K562 (cell line): Measurements from ENCODE around the gene CPHXL2. TPM values are rescaled to one million over a fixed set of nuclear protein-coding genes. Genes with fewer than 3 reads are reported as not detected.

Experiments used
- C11orf30 ChIP-seq: fragments of 450-650 bp; IDR thresholded peaks from 2 replicates; pipeline ENCODE4 v1.6.1; 2016; ENCODE audit warnings: low read depth, mild to moderate bottlenecking
- CREB3 ChIP-seq: fragments of 450-650 bp; conservative IDR thresholded peaks from 2 replicates; pipeline ENCODE4 v1.6.1; 2016; ENCODE audit warnings: missing genetic modification characterization, low read depth, mild to moderate bottlenecking, missing compliant biosample characterization, moderate library complexity
- EP300 ChIP-seq: IDR thresholded peaks from 2 replicates; pipeline ENCODE4 v1.6.1; 2012; ENCODE audit warnings: low read length, improper control_type of control experiment
- ERF ChIP-seq: fragments of 450-650 bp; formaldehyde crosslinking; IDR thresholded peaks from 2 replicates; pipeline ENCODE4 v1.4.0; 2020; ENCODE audit warnings: mild to moderate bottlenecking, mixed read lengths
- FOXA3 ChIP-seq, 2 experiments: fragments of 450-650 bp in 1 of 2; sonication (generic) in 1 of 2; formaldehyde crosslinking; IDR thresholded peaks in 1 of 2; conservative IDR thresholded peaks in 1 of 2; 2 replicates each; pipeline versions ENCODE4 v1.4.0 to v1.8.0; 2020 to 2022; ENCODE audit warnings: mild to moderate bottlenecking in 2 of 2, missing genetic modification reagents in 1 of 2
- HIVEP1 ChIP-seq: fragments of 250-450 bp; sonication (Bioruptor Pico); IDR thresholded peaks from 2 replicates; pipeline ENCODE4 v1.4.0; 2020; ENCODE audit warnings: mild to moderate bottlenecking
- KLF10 ChIP-seq: fragments of 250-450 bp; sonication (Bioruptor Pico); IDR thresholded peaks from 2 replicates; pipeline ENCODE4 v1.6.1; 2021; ENCODE audit warnings: matching md5 sums
- MED1 ChIP-seq: sonication (generic); formaldehyde crosslinking; IDR thresholded peaks from 2 replicates; pipeline ENCODE4 v1.8.1; 2023; ENCODE audit warnings: missing genetic modification reagents, borderline replicate concordance
- NR2C2 ChIP-seq, 2 experiments: fragments of 200-800 bp in 1 of 2; sonication (Bioruptor generic) in 1 of 2; sonication (generic) in 1 of 2; formaldehyde crosslinking in 1 of 2; IDR thresholded peaks; 2 replicates each; pipeline versions ENCODE4 v1.6.1 to v1.8.0; 2016 to 2022; ENCODE audit warnings: mild to moderate bottlenecking in 1 of 2, missing compliant biosample characterization in 1 of 2, missing genetic modification characterization in 1 of 2, missing genetic modification reagents in 1 of 2
- POLR2A ChIP-seq: fragments of 450-650 bp; conservative IDR thresholded peaks from 2 replicates; pipeline ENCODE4 v1.6.1; 2016
- POLR2G ChIP-seq: fragments of 200-400 bp; formaldehyde crosslinking; IDR thresholded peaks from 2 replicates; pipeline ENCODE4 v1.6.1; 2017; ENCODE audit warnings: low read depth, mild to moderate bottlenecking, antibody characterized with exemption, low read length, moderate library complexity
- RBM34 ChIP-seq: fragments of 200-400 bp; formaldehyde crosslinking; IDR thresholded peaks from 2 replicates; pipeline ENCODE4 v1.6.1; 2018; ENCODE audit warnings: low read length, borderline replicate concordance; ENCODE audit not compliant: insufficient read depth
- RFX5 ChIP-seq: IDR thresholded peaks from 2 replicates; pipeline ENCODE4 v1.6.1; 2011; ENCODE audit warnings: low read depth, mild to moderate bottlenecking, improper control_type of control experiment, low read length
- SMAD4 ChIP-seq: fragments of 250-450 bp; sonication (Bioruptor Pico); conservative IDR thresholded peaks from 2 replicates; pipeline ENCODE4 v1.8.0; 2021; ENCODE audit warnings: inconsistent platforms, mild to moderate bottlenecking, moderate library complexity
- VEZF1 ChIP-seq: fragments of 200-800 bp; sonication (Bioruptor generic); IDR thresholded peaks from 2 replicates; pipeline ENCODE4 v1.6.1; 2017; ENCODE audit warnings: missing genetic modification characterization, missing compliant biosample characterization
- ZNF124 ChIP-seq: sonication (generic); formaldehyde crosslinking; IDR thresholded peaks from 2 replicates; pipeline ENCODE4 v1.8.1; 2022; ENCODE audit warnings: missing genetic modification reagents
- ZNF717 ChIP-seq: fragments of 250-450 bp; sonication (Bioruptor Pico); IDR thresholded peaks from 2 replicates; pipeline ENCODE4 v1.5.0; 2021
- polyA plus RNA-seq, 8 experiments: library from polyadenylated mRNA; depleted of rRNA in 4 of 8; stranded (reverse) in 5 of 8; unstranded in 3 of 8; fragments of >200 nt; fragmentation: Nextera tagmentation in 2 of 8; fragmentation: Illumina TruSeq in 1 of 8; extraction: Ambion mirVana in 2 of 8; extraction: Trizol in 1 of 8; gene quantifications; 2 replicates each; pipeline versions ENCODE4 v1.2.1 to v1.2.3, GENCODE V29; 2011 to 2014; ENCODE audit warnings: inconsistent platforms in 1 of 8, missing spikeins in 1 of 8
- total RNA-seq, 7 experiments: library from RNA; depleted of rRNA in 6 of 7; stranded (reverse); fragments of >200 nt in 6 of 7; fragmentation: Illumina TruSeq in 2 of 7; extraction: Trizol in 2 of 7; gene quantifications; 2 replicates each; pipeline versions ENCODE4 v1.2.1 to v1.2.3, GENCODE V29; 2011 to 2021; ENCODE audit warnings: low replicate concordance in 1 of 7
- TF ChIP-seq, protein P1 (sequence below): fragments of 150-350 bp; conservative IDR thresholded peaks from 2 replicates; pipeline ENCODE4 v1.6.1; 2014; ENCODE audit warnings: low read length
- TF ChIP-seq, protein P2 (sequence below), 2 experiments: IDR thresholded peaks in 1 of 2; conservative IDR thresholded peaks in 1 of 2; 2 replicates each; pipeline ENCODE4 v1.6.1; 2016; ENCODE audit warnings: low read depth in 2 of 2, mild to moderate bottlenecking in 1 of 2, missing compliant biosample characterization in 1 of 2, missing genetic modification characterization in 1 of 2, moderate library complexity in 1 of 2

Gene CPHXL2
- total and polyA plus RNA-seq, 9 of the 15 experiments (the other 6 are each of a cell fraction or from before 2014, with no cell fraction given) = not detected

DNA sequence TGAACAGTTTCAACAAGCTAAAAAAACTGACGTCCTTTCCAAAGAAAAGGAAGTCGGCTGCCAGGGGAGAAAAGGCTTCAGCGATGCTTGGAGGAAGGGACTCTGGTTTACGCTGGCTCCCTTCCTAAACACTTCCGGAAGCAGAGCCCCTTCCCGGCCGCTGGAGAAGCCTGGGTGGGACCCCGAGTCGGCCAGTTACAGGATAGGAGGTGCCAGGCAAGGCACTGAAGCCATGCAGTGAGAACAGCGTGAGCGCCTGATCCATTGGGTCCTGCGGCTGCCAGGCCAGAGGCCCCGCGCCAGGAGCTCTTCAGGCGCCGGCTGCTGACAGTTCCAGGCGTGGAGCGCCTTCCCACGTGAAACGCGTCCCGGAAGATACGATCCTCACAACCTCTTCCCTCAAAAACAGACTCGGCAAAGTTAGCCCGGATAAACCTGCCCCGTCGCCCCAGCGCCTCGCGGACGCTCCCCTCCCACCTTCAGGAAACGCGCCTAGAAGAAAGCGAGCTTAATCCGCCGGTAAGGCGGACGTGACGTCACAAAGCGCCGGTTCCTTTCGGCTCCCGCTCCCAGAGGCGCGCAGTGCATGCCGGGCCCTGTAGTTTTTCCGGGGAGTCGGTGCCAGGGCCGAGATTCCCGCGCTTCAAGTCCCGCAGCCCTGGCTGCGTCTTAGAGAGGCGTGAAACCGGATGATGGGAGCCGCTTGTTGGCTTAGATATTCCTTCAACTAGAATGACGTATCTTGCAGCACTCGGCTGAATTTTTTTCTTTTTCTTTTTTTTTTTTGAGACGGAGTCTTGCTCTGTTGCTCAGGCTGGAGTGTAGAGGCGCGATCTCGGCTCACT lies 53.8 kb downstream of the CPHXL2 start, which contains the start of gene ADAT1 (continued):
- TF ChIP-seq SMAD4 (CRISPR knock-in tag) (peak; percentile 56; the same call in 1 of the 2 replicates), POLR2A (peak; percentile 92), FOXA3 (CRISPR knock-in tag; conservative IDR thresholded peaks at IDR 0.05 in 1 of 2, IDR thresholded peaks at IDR 0.05 in 1 of 2) (0 out of 4 replicates have a peak, but pooled peaks of 1 of the 2 experiments have one; percentile 50), ZNF124 (no peak), KLF10 (CRISPR knock-in tag) (no peak), EP300 (no peak; the same call in 1 of the 2 replicates), RFX5 (peak; percentile 62; the same call in 1 of the 2 replicates), NR2C2 (CRISPR knock-in tag; IDR thresholded peaks at IDR 0.05) (no peak), NR2C2 (tag; IDR thresholded peaks at IDR 0.05) (peak; percentile 78), POLR2G (peak; percentile 94), VEZF1 (no peak), RBM34 (no peak), CREB3 (tag) (no peak), MED1 (CRISPR knock-in tag) (no peak), ZNF717 (CRISPR knock-in tag) (no peak), HIVEP1 (CRISPR knock-in tag) (no peak), C11orf30 (peak; percentile 67; the same call in 1 of the 2 replicates), ERF (CRISPR knock-in tag) (0 out of 2 replicates have a peak, but pooled peaks have one; percentile 15)
- TF ChIP-seq, protein P1, sequence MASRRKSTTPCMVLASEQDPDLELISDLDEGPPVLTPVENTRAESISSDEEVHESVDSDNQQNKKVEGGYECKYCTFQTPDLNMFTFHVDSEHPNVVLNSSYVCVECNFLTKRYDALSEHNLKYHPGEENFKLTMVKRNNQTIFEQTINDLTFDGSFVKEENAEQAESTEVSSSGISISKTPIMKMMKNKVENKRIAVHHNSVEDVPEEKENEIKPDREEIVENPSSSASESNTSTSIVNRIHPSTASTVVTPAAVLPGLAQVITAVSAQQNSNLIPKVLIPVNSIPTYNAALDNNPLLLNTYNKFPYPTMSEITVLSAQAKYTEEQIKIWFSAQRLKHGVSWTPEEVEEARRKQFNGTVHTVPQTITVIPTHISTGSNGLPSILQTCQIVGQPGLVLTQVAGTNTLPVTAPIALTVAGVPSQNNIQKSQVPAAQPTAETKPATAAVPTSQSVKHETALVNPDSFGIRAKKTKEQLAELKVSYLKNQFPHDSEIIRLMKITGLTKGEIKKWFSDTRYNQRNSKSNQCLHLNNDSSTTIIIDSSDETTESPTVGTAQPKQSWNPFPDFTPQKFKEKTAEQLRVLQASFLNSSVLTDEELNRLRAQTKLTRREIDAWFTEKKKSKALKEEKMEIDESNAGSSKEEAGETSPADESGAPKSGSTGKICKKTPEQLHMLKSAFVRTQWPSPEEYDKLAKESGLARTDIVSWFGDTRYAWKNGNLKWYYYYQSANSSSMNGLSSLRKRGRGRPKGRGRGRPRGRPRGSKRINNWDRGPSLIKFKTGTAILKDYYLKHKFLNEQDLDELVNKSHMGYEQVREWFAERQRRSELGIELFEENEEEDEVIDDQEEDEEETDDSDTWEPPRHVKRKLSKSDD = peak; percentile 88
- TF ChIP-seq, protein P2, sequence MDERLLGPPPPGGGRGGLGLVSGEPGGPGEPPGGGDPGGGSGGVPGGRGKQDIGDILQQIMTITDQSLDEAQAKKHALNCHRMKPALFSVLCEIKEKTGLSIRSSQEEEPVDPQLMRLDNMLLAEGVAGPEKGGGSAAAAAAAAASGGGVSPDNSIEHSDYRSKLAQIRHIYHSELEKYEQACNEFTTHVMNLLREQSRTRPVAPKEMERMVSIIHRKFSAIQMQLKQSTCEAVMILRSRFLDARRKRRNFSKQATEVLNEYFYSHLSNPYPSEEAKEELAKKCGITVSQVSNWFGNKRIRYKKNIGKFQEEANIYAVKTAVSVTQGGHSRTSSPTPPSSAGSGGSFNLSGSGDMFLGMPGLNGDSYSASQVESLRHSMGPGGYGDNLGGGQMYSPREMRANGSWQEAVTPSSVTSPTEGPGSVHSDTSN (CRISPR knock-in tag; IDR thresholded peaks at IDR 0.05; ENCODE audit: low read depth) = no peak
- TF ChIP-seq, protein P2 (tag; conservative IDR thresholded peaks at IDR 0.05; ENCODE audit: low read depth) = no peak
